Hippocampal formation (tissue), 2 donors: Measurements from ENCODE around the gene VKORC1.
"Not testable (repeated sequence)": the region's sequence is repeated elsewhere in the genome, so short reads cannot be mapped to it uniquely, and the experiment has no call there.

ENCODE experiments used
- DNase-seq, 2 donors: peaks; one replicate each; lab custom pipeline; 2025; lab: John Stamatoyannopoulos, UW

Gene VKORC1

GRCh38 chr16:31107465-31107867, 12.9 kb upstream of the VKORC1 start:
- DNase-seq: no peak

- no peak for DNase-seq
These were observed 12.2 kb upstream of the VKORC1 start for GRCh38 chr16:31106509-31107464.

DNA sequence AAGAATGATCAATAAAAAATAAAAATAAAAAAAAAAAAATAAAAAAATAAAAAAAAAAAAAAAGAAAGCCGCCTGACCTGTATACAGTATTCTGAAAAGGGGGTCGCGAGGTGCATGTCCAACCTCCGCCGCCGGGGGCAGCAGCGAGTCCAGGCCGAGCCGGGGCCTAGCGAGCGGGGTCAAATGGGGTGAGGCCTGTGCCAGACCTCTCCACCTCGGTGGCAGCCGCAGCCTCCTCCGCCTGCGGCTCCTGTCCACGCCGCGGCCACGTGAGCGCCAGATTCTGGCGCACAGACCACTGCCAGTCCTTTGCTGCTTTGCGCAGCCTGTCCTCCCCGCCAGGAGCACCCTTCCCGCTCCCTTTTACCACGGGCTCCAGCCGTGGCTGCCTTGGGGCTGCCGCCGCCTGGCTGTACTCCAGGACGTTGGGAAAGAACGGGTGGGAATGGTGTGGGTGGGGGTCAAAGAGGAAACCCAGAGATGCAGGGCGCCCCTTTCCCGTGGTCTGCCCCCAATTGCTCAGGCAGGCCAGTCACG, 11.1 kb upstream of the VKORC1 start:
- peak in 1 of 2 donors; percentile 59 for DNase-seq

- not testable (repeated sequence) for DNase-seq
These were observed 6.5 kb upstream of the VKORC1 start for GRCh38 chr16:31100876-31101641.

DNA sequence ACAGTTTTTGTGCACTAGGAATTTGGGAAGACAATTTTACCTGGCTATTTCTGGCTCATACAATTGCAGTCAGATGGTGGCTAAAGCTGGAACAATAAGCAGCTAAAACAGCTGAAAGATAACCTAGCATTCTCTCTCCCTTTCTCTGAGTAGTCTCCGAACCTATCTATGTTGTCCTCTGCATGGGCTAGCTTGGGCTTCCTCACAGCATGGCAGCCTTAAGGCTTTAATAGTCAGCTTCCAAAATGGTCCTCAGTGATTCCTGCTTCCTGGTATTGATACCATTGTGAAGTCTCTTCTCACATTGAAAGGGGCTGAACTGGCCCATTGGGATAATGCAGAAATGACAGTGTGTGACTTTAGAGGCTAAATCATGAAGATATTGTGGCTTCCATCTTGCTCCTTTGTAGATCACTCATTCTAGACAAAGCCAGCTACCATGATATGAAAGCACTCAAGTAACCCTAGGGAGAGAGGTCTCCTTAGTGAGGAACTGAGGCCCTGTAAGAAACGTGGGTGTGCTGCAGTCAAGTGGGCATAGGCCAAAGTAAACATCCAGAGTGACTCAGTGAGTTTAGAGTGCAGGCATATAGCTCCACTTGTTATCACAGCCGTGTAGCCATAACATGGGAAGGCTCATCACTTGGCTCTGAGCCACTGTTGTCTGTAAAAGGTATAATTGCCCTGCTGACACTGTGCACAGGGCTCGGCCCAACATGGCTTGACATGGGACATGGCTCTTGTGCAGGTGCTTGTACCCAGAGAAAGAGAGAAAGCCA, 5.5 kb upstream of the VKORC1 start:
- DNase-seq: no peak

DNA sequence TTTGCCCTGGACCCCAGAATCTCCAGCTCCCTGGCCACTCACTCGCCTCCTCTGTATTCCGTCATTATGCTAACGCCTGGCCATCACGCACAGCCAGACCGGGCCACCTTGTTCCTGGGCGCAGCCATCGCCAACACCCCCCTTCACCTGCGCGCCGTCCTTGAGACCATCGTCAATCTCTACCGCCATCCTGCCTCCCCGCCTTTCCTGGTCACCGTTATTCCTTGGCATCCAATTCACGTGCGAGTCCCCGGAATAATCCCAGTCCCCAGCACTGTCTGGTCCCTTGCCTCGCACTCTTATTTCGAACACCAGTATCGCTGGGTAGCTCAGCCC, 541 bp downstream of the VKORC1 start:
- no peak for DNase-seq

GRCh38 chr16:31093132-31093703, 1.4 kb downstream of the VKORC1 start:
- peak in 1 of 2 donors; percentile 59 for DNase-seq

- no peak for DNase-seq
These were observed 2.3 kb downstream of the VKORC1 start for GRCh38 chr16:31092330-31092729.

DNA sequence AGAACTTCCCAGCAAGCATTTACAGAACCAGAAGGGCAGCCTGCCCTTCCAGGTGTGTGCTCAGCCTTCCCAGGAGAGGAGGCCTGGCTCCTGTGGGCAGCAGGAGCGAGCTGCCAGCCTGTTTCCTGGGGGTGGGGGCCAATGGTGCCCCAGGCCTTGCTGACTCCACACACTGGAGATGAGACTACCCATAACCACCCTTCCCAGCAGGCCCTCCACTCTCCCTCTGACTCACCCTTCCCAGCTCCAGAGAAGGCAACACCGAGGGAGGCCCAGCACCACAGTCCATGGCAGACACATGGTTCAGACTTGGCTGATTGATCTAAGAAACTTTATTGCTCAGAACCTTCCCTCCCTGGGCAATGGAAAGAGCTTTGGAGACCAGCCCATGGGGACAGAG, 4.1 kb downstream of the VKORC1 start:
- no peak for DNase-seq

DNA sequence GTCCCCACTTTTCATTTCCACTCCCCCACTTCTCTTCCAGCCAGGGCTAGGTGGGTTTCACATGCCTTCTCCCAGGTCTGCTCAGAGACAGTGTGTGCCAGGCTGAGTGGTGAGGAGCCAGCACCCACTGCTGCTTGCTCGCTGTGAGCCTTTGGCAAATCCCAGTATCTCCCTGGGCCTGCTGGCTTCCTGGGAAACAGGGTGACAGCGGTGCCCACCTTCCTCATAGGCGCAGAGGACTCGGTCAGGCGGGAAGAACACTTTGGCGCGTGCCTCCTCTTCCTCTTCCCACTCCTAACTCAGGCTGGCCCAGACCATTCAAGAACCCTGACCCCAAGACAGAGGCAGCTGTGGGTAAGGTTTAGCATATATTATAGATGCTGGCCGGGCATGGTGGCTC, 5.4 kb downstream of the VKORC1 start:
- no peak for DNase-seq

DNA sequence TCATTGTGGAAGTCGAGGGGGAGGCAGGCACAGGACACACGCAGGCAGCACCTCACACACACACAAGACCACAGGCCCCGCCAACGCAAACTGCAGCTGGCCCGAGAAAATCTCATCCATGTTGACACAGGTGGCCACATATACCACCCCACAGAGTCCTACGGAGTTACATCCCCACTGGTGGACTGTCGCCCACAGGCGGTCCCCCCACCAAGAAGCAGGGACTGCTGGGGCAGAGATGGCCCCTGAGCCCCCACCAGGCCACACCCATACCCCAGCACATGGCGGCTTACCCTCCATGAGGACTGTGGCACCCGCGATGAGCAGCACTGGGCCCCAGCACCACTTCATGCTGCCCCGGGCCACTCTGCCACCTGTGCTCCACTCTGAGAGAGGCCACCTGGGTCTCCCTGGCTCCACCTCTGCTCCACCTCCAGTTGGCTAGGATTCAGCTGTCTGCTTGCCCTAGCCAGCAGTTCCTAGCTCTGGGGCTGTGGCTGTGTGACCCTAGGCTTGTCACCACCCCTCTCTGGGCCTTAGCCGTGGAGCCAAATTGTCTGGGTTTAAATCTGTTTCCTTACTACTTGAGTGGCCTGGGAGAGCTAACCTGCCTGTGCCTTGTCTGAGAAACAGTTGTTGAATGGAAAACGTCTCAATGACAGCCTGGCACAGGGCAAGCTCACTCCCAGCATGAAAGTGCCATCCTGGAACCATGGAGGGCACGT, 6.0 kb downstream of the VKORC1 start, which contains the start of gene PRSS53:
Gene PRSS53, minus strand, starts transcription at position 485 of the 725 bp plus-strand sequence. Its CDS starts 134 bp downstream, at position 351.
- DNase-seq: no peak

DNA sequence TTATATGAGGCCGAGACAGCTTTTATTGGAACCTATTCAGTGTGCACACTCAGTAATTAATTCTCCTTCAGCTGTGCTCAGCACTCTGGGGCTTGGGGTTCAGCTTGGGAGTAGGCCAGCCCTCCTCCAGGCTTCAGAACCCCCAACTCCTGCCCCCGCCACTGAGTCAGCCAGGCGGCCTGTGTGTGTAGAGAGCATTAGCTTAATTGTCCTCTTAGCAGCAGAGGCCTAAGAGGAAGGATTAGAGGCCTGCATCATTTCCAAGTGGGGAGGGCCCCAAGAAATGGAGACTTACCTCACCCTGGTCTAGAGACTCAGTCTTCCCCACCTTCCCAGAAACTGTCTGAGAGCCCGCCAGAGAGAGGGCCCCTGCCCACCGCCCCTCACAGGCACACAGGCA, 6.6 kb downstream of the VKORC1 start:
- no peak for DNase-seq

GRCh38 chr16:31087481-31087880, 7.1 kb downstream of the VKORC1 start:
- no peak for DNase-seq

GRCh38 chr16:31086629-31086906, 8.0 kb downstream of the VKORC1 start:
- no peak for DNase-seq

DNA sequence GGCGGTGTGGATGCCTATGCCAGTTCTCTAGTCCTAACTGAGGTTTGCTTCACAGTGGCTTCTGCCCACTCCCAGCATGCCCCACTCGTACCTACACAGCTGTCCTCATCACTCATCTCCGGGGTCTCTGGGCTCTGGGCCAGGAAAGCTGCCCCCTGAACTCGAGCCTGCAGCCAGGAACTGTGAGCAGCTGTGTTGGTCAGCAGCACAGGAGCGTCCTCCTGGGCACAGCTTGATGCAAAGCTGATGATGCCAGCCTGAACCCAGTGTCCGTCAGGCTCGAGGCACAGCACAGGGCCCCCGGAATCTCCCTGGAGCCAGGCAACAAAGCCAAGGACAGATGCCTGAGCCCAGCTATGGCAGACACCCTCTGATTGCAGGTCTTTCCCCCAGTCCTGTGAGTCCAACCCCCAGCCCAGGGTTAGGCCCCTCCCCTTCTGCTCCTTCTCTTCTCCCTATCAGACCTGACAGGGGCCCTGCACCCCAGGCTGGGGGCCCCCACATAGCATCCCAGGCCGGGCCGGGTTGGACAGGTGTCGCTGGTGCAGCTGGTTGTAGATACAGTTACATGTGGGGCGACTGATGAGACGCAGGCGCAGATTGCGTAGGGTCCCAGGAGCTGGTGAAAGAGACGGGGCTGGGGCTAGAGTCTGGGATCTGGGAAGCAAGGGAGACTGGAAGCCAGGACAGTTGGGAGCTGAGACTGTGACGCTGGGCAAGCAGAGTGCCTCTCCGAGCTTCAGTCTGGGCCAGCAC, 8.5 kb downstream of the VKORC1 start:
- no peak for DNase-seq

- no peak for DNase-seq
These were observed 9.2 kb downstream of the VKORC1 start for GRCh38 chr16:31085411-31085810.

DNA sequence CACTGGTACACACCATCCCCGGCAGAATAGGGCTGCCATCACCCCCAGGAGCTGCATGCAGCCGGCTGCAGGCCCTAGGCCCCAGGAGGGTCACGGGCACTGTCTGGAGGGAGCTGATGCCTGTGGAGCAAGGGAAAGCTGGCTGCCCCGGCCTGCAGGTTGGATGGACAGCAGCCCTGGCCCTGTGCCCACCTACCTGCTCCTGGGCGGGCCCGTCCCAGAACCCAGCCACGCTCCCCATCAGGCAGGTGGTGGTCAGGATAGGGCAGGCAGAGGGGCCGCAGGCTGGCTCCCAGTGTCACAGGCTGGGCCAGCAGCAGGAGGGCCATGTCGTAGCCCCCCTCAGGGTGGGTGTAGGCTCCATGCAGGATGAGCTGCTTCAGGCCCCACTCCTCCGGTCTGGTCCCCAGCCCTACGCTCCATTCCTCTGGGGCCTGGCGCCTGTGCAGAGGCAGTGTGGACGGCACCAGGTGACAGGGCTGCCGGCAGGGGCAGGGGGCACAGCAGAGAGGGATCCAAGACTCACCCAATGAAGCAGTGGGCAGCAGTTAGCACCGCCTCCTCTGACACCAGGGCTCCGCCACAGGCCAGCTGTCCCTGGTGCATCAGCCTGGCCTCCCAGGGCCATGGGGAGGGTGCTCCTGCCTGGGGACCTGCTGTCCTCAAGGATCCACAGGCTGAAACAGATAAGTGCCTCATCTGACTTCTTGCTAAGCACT, 9.9 kb downstream of the VKORC1 start:
- no peak for DNase-seq

- no peak for DNase-seq
These were observed 10.6 kb downstream of the VKORC1 start for GRCh38 chr16:31083981-31084380.

GRCh38 chr16:31083556-31083955, 11.0 kb downstream of the VKORC1 start:
- DNase-seq: no peak

DNA sequence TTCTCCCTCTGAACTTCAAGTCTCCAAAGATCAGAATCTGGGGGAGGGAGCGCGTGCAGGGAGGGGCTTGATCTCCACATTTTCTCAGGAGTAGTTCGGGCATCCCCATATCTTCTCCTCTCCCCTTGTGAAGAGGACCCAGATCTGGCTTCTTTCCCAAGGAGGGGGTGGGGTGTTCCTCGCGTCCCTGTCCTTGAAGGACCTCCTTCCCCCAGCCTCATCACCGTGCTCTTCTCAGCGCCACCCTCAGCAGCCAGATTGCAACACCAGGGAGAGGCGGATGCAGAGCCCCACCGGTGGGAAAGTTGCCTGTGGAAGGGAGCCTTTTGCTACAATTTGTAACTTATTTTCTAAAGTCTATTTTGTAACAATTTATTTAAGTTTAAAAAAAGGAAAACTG, 11.5 kb downstream of the VKORC1 start:
- DNase-seq: no peak
